Measurements from ENCODE around the gene NEMP1.
"Not testable (repeated sequence)": the region's sequence is repeated elsewhere in the genome, so short reads cannot be mapped to it uniquely, and the experiment has no call there.

Gene NEMP1, protein sequence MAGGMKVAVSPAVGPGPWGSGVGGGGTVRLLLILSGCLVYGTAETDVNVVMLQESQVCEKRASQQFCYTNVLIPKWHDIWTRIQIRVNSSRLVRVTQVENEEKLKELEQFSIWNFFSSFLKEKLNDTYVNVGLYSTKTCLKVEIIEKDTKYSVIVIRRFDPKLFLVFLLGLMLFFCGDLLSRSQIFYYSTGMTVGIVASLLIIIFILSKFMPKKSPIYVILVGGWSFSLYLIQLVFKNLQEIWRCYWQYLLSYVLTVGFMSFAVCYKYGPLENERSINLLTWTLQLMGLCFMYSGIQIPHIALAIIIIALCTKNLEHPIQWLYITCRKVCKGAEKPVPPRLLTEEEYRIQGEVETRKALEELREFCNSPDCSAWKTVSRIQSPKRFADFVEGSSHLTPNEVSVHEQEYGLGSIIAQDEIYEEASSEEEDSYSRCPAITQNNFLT

GRCh38 chr12:57078519-57079404 lies at the start of gene NEMP1:
Gene NEMP1, minus strand, starts transcription at chr12:57078791. Its CDS starts 46 bp downstream, at chr12:57078745.
- DNase-seq, result peak; percentile 79 to 92 (median 86)

GRCh38 chr12:57127726-57128518 lies 49.3 kb upstream of the NEMP1 start, which contains the start of gene LRP1:
Gene LRP1, plus strand, starts transcription at chr12:57128483. Its CDS starts 482 bp downstream, at chr12:57128965.
- peak; percentile 28 to 54 (median 46) for DNase-seq

DNA sequence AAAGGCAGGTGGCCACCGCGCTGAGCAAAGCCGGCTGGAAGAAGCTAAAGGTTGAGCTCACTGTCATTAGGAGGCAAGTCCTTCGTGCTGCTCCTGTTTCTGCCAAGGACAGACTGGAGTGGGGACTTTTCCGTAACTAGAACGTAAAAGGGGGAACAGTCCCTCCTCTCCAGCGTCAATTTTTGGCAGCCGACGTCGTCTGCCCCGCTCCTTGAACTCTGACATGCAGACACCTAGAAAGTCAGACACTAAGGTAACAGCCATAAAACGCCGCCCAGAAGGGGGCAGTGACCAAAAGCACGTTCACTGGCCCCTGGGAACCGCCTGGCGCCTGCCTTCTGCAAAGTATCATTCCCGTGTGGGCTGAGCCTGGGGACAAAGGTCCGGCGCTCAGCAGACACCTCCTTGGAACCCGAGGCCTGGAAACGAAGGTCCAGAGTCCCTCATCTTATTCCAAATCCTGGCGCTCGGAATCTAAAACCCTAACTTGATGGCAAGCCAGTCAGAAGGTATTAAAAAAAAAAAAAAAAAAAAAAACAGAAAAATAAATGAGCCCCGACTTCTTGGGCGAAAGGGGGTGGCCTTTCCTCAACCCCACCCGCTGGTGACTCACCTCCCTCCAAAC lies 48.6 kb upstream of the NEMP1 start:
- DNase-seq, result peak in 2 of 4 experiments; percentile 14 to 15

DNA sequence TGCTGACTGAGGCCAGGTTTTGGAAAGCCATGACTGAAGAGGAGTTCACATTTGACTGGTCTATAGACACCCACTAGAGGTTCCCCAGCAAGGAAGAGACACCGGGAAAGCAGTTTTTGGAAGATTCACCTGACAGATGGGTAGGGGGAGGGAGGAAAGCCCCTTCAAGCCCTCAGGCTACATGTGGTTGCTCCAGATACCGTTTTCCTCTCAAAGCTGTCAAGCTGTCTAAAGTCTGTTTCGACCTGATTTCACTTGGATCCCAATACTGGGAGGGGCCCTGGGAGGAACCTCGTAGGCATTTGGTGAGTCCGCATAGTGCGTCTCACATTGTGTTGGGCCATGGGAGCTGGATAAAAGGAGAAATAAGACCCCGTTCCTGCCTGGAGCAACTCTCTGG lies 48.0 kb upstream of the NEMP1 start:
- no peak for DNase-seq

DNA sequence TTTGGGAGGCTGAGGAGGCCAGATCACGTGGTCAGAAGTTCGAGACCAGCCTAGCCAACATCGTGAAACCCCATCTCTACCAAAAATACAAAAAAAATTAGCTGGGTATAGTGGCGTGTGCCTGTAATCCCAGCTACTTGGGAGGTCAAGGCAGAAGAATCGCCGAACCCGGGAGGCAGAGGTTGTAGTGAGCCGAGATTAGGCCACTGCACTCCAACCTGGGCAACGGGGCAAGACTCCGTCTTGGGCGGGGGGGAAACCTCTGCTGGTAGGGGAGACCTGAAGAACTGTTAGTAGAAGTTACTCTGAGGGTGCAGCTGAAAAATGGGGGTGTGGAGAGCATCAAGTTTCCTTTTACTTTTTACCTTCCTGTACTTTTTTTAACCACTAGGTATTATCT lies 47.5 kb upstream of the NEMP1 start:
- no peak for DNase-seq

DNA sequence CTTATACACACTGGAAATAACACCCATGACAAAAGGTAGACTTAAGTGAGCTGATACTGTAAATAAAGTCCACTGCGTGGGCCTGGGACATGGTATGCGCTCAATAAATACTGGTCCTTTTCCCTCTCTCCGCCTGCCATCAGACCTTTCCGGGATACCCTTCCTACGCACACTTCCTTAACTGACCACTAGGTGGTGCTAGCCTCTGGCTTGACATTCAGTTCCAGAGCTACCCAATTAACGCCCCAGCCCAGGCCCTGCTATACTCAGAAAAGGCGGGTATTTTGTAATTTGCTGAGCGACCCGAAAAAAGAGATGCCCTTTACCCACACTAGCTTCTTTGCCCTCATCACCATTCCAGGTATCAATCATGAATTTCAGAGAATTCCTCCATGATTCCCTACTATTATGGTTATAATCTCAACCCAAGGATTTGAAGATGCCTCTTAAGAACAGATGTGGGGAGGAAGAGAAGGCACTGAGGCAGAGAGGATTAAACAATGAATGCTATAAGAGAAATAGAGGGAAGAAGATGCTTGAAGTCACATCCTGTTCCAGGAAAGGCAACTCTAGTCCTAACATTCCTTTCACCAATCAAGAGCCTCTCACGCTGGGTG lies 45.8 kb upstream of the NEMP1 start:
- peak; percentile 41 to 57 (median 50) for DNase-seq

- no peak for DNase-seq
These were observed 45.2 kb upstream of the NEMP1 start for GRCh38 chr12:57123813-57124212.

GRCh38 chr12:57120718-57121117 lies 42.1 kb upstream of the NEMP1 start:
- not testable (repeated sequence) for DNase-seq

DNA sequence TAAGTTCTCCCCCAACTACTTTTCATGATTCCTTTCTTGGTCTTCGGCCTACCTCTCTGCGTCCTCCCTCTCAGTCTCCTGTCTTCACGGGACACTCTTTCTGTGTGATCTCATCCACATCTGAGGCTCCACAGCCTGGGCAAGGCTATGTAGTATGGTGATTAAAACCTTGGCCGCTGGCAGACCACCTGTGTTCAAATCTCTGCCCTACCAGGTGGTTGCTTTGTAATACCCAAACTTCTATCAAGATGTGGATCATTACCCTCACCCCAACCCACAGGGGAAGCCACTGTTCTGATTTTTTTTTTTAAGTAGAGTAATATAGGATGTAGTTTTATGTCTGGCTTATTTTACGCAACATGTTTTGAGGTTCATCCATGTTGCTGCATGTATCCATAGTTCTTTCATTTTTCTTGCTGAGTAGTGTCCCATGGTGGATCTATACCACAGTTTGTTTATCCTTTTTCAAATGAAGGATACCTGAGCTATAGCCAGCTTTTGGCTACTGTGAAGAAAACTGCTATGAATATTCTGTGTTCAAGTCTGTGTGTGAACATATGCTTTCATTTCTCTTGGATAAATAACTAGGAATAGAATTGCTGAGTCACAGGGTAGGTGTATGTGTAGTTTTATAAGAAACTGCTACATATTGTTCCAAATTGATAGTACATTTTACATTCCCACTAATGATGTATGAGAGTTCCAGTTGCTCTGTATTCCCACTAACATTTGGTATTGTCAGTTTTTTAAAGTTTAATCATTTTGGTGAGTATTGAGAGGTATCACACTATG lies 40.9 kb upstream of the NEMP1 start:
- no peak for DNase-seq

DNA sequence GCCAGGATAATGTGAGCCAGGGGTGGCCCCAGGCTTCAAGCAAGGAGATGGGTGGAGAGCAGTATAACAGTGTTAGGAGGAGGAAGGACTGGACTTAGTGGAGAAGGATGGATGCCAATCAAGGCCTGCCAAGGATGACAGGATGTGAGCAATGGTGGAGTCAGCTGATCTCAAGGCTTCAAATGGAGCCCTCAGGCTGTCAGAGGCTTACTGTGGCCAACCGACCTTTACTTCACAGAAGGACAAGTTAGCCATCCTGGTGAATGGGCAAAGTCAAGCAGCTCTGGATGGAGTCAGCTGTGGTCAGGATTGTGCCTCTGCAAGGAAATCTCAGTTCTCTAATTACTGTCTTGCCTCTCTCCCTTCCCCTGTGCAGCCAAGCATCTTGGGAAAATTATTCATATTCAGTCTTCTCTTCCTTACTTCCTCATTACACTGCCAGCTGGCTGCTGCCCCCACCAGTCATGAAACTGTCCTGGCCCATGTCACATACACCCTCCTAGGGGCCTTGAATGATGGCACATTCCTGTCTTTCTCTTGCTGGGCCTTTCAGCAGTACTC lies 40.2 kb upstream of the NEMP1 start:
- DNase-seq, result no peak

DNA sequence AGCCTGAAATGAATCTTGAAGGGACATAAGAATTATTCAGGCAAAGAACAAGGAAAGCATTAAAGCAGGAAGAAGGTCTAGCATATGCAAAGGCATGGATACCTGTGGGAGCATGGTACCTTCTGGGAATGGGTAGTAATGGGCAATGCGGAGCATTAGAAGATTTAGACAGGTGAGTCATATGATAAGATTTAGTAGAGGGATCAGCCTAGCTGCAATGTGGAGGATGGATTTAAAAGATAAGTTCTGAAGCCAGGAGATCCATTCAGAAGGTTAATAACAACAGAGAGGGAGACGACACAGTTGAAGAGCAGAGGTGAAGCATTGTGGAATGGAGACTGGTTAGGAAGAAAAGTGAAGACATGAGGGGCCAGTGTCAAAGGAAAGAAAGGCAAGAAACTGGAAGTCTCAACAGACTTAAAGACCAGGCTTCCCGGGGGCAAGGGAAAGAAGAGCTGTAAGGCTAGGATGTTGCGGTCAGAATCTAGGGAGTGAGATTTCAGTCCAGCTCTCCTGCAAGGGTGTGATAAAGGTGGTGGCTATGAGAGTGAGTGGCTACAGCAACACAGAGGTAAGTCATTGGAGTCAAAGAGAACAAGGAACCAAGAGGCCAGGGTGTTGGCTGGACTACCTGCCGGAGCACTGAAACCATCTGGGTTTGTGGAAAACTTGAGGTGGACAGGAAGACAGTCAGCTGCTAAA lies 38.1 kb upstream of the NEMP1 start:
- DNase-seq, result no peak

GRCh38 chr12:57112492-57113294 lies 34.1 kb upstream of the NEMP1 start:
- DNase-seq, result no peak

DNA sequence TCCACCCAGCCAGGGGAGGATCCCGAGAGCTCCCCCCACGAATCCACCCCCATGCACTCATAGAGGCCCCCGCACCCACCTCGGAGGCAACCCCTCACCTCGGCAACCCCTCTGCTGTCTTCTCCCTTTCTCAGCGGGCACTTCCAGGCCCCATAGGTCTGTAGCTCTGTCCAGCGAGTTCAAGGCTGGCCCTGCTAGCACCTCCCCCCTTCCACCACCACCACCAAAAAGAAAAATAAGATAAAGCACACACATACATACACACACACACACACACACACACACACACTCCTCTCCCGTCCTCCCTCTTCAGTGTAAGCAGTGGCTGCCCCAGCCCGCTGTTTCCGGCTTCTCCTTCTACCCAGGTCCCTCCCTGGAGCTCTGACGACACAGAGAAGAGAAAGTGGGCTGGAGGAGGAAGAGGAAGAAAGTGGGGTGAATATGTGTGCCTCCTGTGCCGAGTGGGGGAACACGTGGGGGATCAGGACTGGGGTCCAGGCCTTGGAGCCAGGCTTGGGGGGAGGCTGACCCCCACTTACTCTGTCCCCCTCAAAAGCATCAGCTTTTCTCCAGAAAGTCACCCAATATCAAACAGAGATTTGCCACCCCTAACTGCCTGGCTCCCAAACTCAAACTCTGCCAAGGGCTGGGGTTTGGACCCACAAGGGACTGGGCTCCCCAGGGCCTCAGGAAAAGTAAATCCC lies 32.6 kb upstream of the NEMP1 start, which contains the start of gene STAT6:
Gene STAT6, minus strand, starts transcription at position 332 of the 704 bp plus-strand sequence. CDS start 3,084 bp downstream, outside the sequence.
- peak; percentile 25 to 70 (median 60) for DNase-seq

DNA sequence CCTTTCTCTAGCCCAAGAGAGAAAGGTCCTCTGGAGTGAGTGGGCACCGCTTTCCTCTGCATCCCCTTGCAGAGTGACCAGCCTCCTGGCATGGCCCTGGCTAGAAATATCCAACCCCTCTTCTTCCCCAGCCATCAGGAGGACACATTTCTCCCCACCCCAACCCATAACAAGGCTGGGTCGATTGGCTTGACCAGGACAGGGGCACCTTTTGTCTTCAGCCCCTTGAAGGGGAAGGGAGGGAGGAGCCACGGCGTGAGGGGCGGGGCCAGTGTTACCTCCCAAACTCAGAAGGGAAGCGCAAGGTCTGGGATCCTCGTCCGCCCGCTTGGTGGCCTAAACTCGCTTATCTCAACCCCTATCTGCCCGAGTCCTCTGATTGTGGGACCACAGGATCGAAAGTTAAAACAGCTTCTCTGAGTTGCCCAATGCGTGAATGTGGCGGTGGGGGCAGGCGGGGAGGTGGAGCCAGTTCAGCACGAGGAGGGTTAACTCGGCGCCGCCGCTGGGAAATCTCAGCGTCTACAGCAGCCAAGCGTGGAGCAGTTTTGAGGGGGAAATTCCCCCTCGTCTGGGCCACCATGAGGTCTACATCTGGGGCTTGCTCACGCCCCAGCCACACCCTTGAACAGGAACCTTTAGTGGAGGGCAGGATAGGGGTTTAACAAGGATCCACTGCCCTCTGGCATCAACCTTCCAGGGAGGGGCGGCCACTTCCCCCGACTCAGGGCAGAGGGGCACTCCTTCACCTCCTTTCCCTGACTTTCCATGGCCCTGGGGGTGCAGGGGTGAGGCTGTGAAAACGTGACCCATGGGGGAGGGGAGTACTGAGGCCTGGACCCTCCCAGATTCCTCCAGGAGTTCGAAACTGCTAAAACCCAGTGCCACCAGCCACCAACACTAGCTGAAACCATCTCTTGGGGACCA lies 31.8 kb upstream of the NEMP1 start:
- DNase-seq, result peak in 3 of 4 experiments; percentile 36 to 52 (median 43)

GRCh38 chr12:57109207-57110103 lies 30.9 kb upstream of the NEMP1 start:
- DNase-seq, result no peak

Data from activated CD4-positive, CD25-positive, alpha-beta regulatory T cell (primary cell).